ENCODE data around the gene BCAP29. TPM values are rescaled to one million over a fixed set of nuclear protein-coding genes. Genes with fewer than 3 reads are reported as not detected.
A peak's percentile ranks its signal among the peaks of the same experiment; 100 is the strongest.

Gene BCAP29
- total and polyA plus RNA-seq, 8 donors: 15.2 to 27.6 (median 19.5) TPM

- no peak for TF ChIP-seq CTCF (IDR thresholded peaks at IDR 0.05)
- Histone ChIP-seq H3K4me3 (no peak overlapping the region), H3K36me3 (peaks cover 0 to 22% (median 0%) of the 10 kb centered on the region in 3 donors), H3K27ac (no peak overlapping the region), H3K4me1 (peaks cover 0 to 6% (median 2%) of the 10 kb centered on the region in 3 donors), H3K27me3 (no peaks in the 10 kb centered on the region), H3K9me3 (no peaks in the 10 kb centered on the region)
- FAIRE-seq (no peak), DNase-seq (peak in 1 of 6 donors; percentile 47), ATAC-seq (no peak)
- WGBS, 2 donors: 86 to 99% methylated on average over 5 of the region's 5 CpGs
- intact Hi-C loops (cut with DNase I): no loop called here
These were observed 36.6 kb upstream of the BCAP29 start for GRCh38 chr7:107543338-107543993.

DNA sequence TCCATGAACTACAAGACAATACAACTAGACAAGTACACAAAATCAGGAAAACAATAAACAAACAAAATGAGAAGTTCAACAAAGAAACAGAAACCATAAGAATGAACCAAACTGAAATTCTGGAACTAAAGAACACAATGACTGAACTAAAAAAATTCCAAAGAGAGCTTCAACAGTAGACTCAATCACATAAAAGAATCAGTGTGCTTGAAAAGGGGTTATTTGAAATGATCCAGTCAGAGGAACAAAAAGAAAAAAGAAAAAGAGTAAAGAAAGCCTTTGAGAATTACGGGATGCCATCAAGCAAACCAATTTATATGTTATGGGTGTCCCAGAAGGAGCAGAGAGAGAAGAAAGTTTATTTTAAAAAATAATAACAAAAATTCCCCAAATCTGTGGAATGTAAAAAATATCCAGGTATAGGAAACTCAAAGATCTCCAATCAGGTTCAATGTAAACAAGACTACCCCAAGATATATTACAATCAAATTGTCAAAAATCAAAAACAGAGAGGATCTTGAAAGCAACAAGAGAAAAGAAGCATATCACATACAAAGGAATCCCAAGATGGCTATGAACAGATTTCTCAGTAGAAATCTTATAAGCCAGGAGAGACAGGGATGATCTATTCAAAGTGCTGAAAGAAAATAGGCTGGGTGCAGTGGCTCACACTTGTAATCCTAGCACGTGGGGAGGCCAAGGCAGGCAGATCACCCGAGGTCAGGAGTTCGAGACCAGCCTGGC is 35.0 kb upstream of the BCAP29 start:
- no peak for FAIRE-seq
- no peak for DNase-seq
- Histone ChIP-seq H3K27ac (no peak overlapping the region), H3K27me3 (no peaks in the 10 kb centered on the region), H3K36me3 (peaks cover 0 to 22% (median 0%) of the 10 kb centered on the region in 3 donors), H3K4me3 (no peak overlapping the region), H3K9me3 (no peaks in the 10 kb centered on the region), H3K4me1 (no peaks in the 10 kb centered on the region)
- no peak for TF ChIP-seq CTCF (IDR thresholded peaks at IDR 0.05)
- WGBS, 2 donors: 97 to 100% methylated on average over 4 of the region's 4 CpGs
- no peak for ATAC-seq
- intact Hi-C loops (cut with DNase I): no loop called here

DNA sequence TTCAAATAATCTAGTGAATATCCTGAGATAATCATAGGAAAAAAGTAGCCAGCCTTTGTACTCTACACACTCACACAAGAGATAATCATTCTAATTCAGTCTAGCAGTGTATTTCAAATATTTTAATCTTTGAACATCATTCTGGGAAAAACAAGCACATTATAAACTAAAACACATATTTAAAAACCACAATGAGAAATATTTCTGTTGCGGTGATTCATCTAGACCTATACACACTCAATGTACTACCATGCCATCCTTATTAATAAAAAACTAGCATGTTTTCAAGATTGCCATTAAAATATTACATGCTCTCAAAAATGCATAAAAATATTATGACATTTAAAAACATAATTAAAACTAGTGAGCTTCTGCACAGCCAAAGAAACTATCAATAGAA is 28.1 kb upstream of the BCAP29 start:
- WGBS, 2 donors: 95 to 98% methylated on average over 1 of the region's 1 CpG
- H3K4me3 ChIP-seq: no peak overlapping the region
- ATAC-seq (no peak), DNase-seq (no peak), FAIRE-seq (no peak)
- H3K4me1 ChIP-seq: no peaks in the 10 kb centered on the region
- no peak overlapping the region for H3K27ac ChIP-seq
- TF ChIP-seq CTCF (IDR thresholded peaks at IDR 0.05): no peak
- H3K27me3 ChIP-seq: no peaks in the 10 kb centered on the region
- intact Hi-C loops (cut with DNase I): no loop called here
- H3K36me3 ChIP-seq: peaks cover 0 to 25% (median 6%) of the 10 kb centered on the region in 3 donors
- H3K9me3 ChIP-seq: no peaks in the 10 kb centered on the region

DNA sequence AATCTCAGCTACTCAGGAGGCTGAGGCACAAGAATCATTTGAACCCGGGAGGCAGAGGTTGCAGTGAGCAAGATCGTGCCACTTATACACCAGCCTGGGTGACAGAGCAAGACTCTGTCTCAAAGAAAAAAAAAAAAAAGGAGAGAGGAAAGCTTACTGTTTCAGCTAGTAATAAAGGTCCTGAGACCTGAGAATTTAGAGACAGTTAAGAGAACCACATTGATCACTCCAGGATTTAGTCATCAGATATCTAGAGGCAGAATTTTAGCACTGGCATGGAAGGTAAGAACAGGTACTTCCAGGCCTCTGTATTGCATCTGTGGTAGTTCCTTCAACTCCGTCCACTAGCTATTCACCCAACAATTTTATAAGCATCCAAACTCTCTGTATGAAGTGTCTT is 24.2 kb upstream of the BCAP29 start:
- no peak for TF ChIP-seq CTCF (IDR thresholded peaks at IDR 0.05)
- H3K4me3 ChIP-seq: no peak overlapping the region
- peaks cover 0 to 10% (median 4%) of the 10 kb centered on the region in 3 donors for H3K4me1 ChIP-seq
- intact Hi-C loops (cut with DNase I): no loop called here
- no peak for DNase-seq
- H3K27me3 ChIP-seq: no peaks in the 10 kb centered on the region
- no peak for ATAC-seq
- peaks cover 0 to 15% (median 6%) of the 10 kb centered on the region in 3 donors for H3K36me3 ChIP-seq
- no peak overlapping the region for H3K27ac ChIP-seq
- FAIRE-seq: no peak
- H3K9me3 ChIP-seq: no peaks in the 10 kb centered on the region
- 97 to 98% methylated on average over 3 of the region's 3 CpGs for WGBS, 2 donors

DNA sequence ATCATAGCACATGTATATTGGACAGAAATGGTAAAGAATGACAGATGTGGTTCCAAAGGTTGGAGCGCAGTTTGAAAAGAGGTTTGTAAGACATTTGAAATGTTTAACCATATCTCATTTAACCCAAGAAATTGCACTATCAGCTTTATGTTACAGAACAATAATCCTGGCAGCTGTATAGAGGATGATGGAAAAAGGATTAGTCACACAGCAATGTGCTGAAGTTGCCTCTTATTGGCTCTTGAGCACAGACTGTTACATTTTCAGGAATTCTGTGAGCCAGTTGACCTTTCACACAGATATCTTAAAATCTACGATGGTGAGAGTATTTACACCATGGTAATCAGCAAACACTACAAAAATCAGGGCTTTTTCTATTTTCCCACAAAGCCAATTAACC is 20.2 kb upstream of the BCAP29 start:
- ATAC-seq (no peak), DNase-seq (no peak), FAIRE-seq (no peak)
- Histone ChIP-seq H3K9me3 (no peaks in the 10 kb centered on the region), H3K27ac (no peak overlapping the region), H3K4me3 (no peak overlapping the region), H3K36me3 (peaks cover 0 to 6% (median 0%) of the 10 kb centered on the region in 3 donors), H3K27me3 (no peaks in the 10 kb centered on the region), H3K4me1 (peaks cover 6 to 28% (median 17%) of the 10 kb centered on the region in 3 donors)
- intact Hi-C loops (cut with DNase I): no loop called here
- no peak for TF ChIP-seq CTCF (IDR thresholded peaks at IDR 0.05)
- 51 to 53% methylated on average over 2 of the region's 2 CpGs for WGBS, 2 donors

Measured in pancreas (tissue), 10 donors.